OCI-LY1 (cell line): ENCODE data around the gene SMYD3.

Source experiments
- H2AFZ ChIP-seq: fragments of 200-600 bp; sonication (generic), shearing (Covaris generic); 2 replicates; pipeline ENCODE4 v1.6.0; 2014; ENCODE audit warnings: antibody characterized with exemption, mild to moderate bottlenecking, low read length
- H3F3A ChIP-seq: fragments of 200-600 bp; sonication (generic), shearing (Covaris generic); 2 replicates; pipeline ENCODE4 v1.6.0; 2014; ENCODE audit warnings: mild to moderate bottlenecking, antibody characterized with exemption, low read length, moderate library complexity; ENCODE audit not compliant: insufficient read depth
- H3K27ac ChIP-seq: fragments of 200-600 bp; sonication (generic); 2 replicates; pipeline ENCODE4 v1.5.1; 2014; ENCODE audit warnings: low read length, mixed run types, mild to moderate bottlenecking, low read depth; ENCODE audit not compliant: poor library complexity, severe bottlenecking
- H3K27me3 ChIP-seq: fragments of 200-600 bp; sonication (generic); 2 replicates; pipeline ENCODE4 v1.6.0; 2014; ENCODE audit warnings: antibody characterized with exemption, mild to moderate bottlenecking, low read length, moderate library complexity; ENCODE audit not compliant: insufficient read depth
- H3K36me3 ChIP-seq: fragments of 200-600 bp; sonication (generic); 2 replicates; pipeline ENCODE4 v1.6.1; 2014; ENCODE audit warnings: mild to moderate bottlenecking, antibody characterized with exemption, low read length, moderate library complexity, mixed read lengths; ENCODE audit not compliant: insufficient read depth
- H3K4me1 ChIP-seq: fragments of 200-600 bp; sonication (generic); 2 replicates; pipeline ENCODE4 v1.5.1; 2014; ENCODE audit warnings: mild to moderate bottlenecking, low read length, moderate library complexity; ENCODE audit not compliant: insufficient read depth, severe bottlenecking
- H3K4me2 ChIP-seq: fragments of 200-600 bp; sonication (generic), shearing (Covaris generic); 2 replicates; pipeline ENCODE4 v1.6.1; 2014; ENCODE audit warnings: low read length
- H3K4me3 ChIP-seq: fragments of 200-600 bp; sonication (generic); 2 replicates; pipeline ENCODE4 v1.5.1; 2014; ENCODE audit warnings: low read length, low read depth, mild to moderate bottlenecking, mixed read lengths; ENCODE audit not compliant: poor library complexity, severe bottlenecking
- H3K79me2 ChIP-seq: fragments of 200-600 bp; shearing (Covaris generic); 2 replicates; pipeline ENCODE4 v1.6.1; 2016; ENCODE audit warnings: mixed run types, low read length, mixed read lengths; ENCODE audit not compliant: insufficient read depth
- H3K9ac ChIP-seq: fragments of 200-600 bp; sonication (generic), shearing (Covaris generic); 2 replicates; pipeline ENCODE4 v1.6.1; 2014; ENCODE audit warnings: mild to moderate bottlenecking, low read length, mixed read lengths
- H3K9me2 ChIP-seq: fragments of 200-600 bp; sonication (generic), shearing (Covaris generic); 2 replicates; pipeline ENCODE4 v1.6.1; 2014; ENCODE audit warnings: low read depth, mild to moderate bottlenecking, low read length, mixed read lengths
- H3K9me3 ChIP-seq: fragments of 200-600 bp; shearing (Covaris generic); 2 replicates; pipeline ENCODE4 v1.6.1; 2014; ENCODE audit warnings: low read length, mixed read lengths
- H4K20me1 ChIP-seq: fragments of 200-600 bp; sonication (generic), shearing (Covaris generic); 2 replicates; pipeline ENCODE4 v1.6.0; 2016; ENCODE audit warnings: mild to moderate bottlenecking, low read length; ENCODE audit not compliant: insufficient read depth
- CTCF ChIP-seq: fragments of 200-600 bp; sonication (generic), shearing (Covaris generic); IDR thresholded peaks from 2 replicates; pipeline ENCODE4 v1.5.1; 2017; ENCODE audit warnings: mild to moderate bottlenecking, antibody characterized with exemption, low read length, moderate library complexity, mixed read lengths
- EZH2 ChIP-seq: fragments of 200-600 bp; sonication (generic), shearing (Covaris generic); IDR thresholded peaks from 2 replicates; pipeline ENCODE4 v1.8.0; 2017; ENCODE audit warnings: borderline replicate concordance, mixed run types, mild to moderate bottlenecking, antibody characterized with exemption, low read length, moderate library complexity, mixed read lengths

Gene SMYD3

GRCh38 chr1:245853291-245853690 is 653.8 kb downstream of the SMYD3 start:
- Histone ChIP-seq H3K4me2 (no peak overlapping the region), H3K4me1 (no peaks in the 10 kb centered on the region), H4K20me1 (no peaks in the 10 kb centered on the region), H3K36me3 (no peaks in the 10 kb centered on the region), H3K9me3 (no peaks in the 10 kb centered on the region), H3K79me2 (no peaks in the 10 kb centered on the region), H3K9ac (no peak overlapping the region), H3F3A (no peaks in the 10 kb centered on the region), H3K27ac (no peak overlapping the region), H3K27me3 (no peaks in the 10 kb centered on the region), H2AFZ (no peak overlapping the region), H3K4me3 (no peak overlapping the region), H3K9me2 (no peaks in the 10 kb centered on the region)
- TF ChIP-seq EZH2: no peak
- TF ChIP-seq CTCF: no peak

DNA sequence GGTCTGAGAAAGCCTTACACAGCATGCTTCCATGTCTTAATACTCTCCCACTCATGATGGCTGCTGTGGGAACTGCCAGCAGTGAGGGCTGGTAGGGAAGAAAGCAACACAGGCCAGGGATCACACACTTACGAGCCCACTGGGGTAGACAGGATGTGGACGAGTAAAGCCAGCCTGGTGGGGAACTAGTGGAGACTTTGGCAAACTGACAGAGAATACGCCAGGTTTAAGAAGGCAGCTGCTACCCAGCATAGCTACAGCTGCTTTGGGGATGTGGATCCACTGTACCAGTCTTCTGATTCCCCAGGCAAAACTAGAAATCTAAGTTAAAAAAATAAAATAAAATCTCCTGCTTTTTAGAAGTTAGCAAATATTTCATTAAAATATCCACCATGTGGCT is 664.0 kb downstream of the SMYD3 start:
- Histone ChIP-seq H4K20me1 (no peaks in the 10 kb centered on the region), H3K4me3 (no peak overlapping the region), H3K4me2 (no peak overlapping the region), H2AFZ (no peak overlapping the region), H3K9me2 (no peaks in the 10 kb centered on the region), H3F3A (no peaks in the 10 kb centered on the region), H3K36me3 (0 out of 2 replicates have a peak, but pooled peaks cover 4% of the 10 kb centered on the region), H3K27me3 (no peaks in the 10 kb centered on the region), H3K79me2 (no peaks in the 10 kb centered on the region), H3K27ac (no peak overlapping the region), H3K9me3 (no peaks in the 10 kb centered on the region), H3K9ac (no peak overlapping the region), H3K4me1 (no peaks in the 10 kb centered on the region)
- TF ChIP-seq EZH2: no peak
- TF ChIP-seq CTCF: no peak

GRCh38 chr1:245842106-245842505 is 665.0 kb downstream of the SMYD3 start:
- H3K27me3 ChIP-seq: no peaks in the 10 kb centered on the region
- no peaks in the 10 kb centered on the region for H3K9me2 ChIP-seq
- H4K20me1 ChIP-seq: no peaks in the 10 kb centered on the region
- H3K9me3 ChIP-seq: no peaks in the 10 kb centered on the region
- H3F3A ChIP-seq: no peaks in the 10 kb centered on the region
- no peak overlapping the region for H3K4me2 ChIP-seq
- TF ChIP-seq CTCF (no peak), EZH2 (no peak)
- H3K79me2 ChIP-seq: no peaks in the 10 kb centered on the region
- no peaks in the 10 kb centered on the region for H3K4me1 ChIP-seq
- H3K36me3 ChIP-seq: no peaks in the 10 kb centered on the region
- no peak overlapping the region for H3K9ac ChIP-seq
- no peak overlapping the region for H2AFZ ChIP-seq
- H3K27ac ChIP-seq: no peak overlapping the region
- H3K4me3 ChIP-seq: no peak overlapping the region
